GM21423 (cell line): ENCODE data around the gene OGDHL.
"Not testable (repeated sequence)": the region's sequence is repeated elsewhere in the genome, so short reads cannot be mapped to it uniquely, and the experiment has no call there.

Source experiments
- ATAC-seq: cut with Tn5 transposase; IDR thresholded peaks from one replicate; pipeline ENCODE4 v1.9.1; 2021; ENCODE audit warnings: mild to moderate bottlenecking, moderate library complexity; ENCODE audit not compliant: unreplicated experiment

The OGDHL gene

GRCh38 chr10:49758249-49758930 is 3.7 kb downstream of the OGDHL start:
- ATAC-seq = no peak

DNA sequence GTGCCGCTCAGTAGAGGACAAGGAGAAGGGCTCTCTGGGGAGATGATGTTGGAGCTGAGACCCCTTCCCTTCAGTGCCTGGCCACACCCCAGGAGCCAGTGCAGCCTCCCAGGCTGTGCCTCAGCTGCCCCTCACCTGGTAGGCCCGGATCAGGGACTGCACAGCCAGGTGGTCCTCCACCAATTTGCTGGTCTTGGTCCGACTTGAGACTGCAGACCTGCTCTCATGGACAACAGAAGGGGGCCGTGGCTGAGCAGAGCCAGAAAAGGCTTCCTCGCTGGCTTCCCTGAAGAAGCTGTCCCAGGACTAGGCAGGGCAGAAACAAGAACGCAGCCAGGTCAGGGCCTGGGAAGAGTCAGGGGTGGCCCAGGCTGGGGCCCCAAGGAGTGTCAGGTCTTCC is 5.5 kb downstream of the OGDHL start:
- ATAC-seq = no peak

- no peak for ATAC-seq
Observed at GRCh38 chr10:49756031-49756430, 6.1 kb downstream of the OGDHL start.

- ATAC-seq = not testable (repeated sequence)
Observed at GRCh38 chr10:49754951-49755350, 7.2 kb downstream of the OGDHL start.

DNA sequence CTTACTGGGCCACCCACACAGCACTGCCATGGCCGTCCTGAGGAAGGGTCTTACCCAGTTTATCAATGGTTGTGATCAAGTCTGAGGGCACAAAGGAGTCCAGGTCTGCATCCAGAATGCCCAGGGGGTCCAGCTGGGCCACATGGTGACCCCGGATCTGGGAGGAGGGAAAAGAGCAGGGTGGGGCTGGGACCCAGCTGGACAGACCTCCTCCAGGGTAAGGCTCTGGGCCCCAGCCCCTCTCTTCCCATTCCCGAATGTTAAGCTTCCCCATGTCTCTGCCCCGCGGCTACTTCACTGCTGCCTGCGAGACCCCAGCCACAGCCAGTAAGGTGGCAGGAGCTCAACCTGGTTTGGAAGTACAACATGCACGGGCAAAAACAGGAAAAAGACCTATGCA is 9.5 kb downstream of the OGDHL start:
- ATAC-seq = no peak

DNA sequence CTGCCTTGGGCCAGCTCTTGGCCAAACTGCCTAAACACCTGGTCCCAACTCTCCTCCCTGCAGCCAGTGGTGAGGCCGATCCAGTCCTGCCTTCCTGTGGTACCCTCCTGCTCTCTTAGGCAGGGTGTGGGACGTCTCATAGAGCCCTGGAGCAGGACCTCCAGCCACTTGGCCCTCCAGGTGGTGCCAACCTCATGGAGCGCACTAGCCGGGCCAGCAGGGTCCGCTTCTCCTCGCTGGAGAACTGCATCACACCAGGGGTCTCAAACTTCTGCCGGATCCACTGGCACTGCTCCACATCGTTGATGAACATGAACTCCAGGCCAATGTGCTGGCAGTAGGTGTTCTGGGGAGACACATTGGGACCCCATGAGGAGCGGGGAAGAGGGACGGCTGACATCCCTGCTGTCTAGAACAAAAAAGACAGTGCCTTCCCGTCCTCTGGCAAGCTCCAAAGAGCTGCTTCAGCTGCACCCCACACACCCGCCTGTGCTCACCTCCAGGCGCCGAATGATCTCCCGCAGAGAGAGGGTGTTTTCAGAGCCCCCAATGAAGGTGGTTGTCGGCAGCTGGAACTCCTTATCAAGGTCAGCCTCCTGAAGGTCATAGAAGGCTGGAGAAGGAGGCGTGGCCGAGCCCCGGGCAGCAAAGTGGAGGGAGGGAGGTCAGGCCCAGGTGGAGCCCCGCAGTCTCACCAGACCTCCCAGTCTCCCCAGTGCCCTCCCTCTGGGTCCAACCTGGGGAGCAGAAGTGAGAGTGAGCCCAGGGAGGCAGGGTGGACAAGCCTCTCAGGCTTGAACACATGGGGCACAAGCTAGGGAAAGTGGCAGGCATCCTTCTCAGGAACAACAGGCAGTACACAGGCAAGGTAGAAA is 10.2 kb downstream of the OGDHL start:
- no peak for ATAC-seq

GRCh38 chr10:49751216-49751615 is 10.9 kb downstream of the OGDHL start:
- ATAC-seq = no peak

DNA sequence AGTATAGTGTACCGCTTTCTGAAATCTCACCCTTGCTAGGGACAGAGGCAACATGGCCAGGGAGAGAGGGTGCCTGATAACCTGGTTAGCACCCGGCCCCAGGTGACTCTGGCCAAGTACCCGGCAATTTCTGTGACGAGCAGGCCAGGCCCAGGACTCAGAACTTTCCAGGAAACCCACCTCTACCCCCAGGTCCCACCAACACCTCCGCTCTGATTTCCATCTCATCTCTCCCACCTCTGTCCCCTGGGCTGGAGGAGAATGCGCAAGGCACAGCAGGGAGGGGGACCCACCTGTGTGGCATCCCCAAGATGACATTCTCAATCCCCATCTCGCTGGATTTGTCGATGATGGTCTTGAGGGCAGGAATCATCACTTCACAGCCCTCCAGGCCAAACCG is 11.6 kb downstream of the OGDHL start:
- no peak for ATAC-seq

DNA sequence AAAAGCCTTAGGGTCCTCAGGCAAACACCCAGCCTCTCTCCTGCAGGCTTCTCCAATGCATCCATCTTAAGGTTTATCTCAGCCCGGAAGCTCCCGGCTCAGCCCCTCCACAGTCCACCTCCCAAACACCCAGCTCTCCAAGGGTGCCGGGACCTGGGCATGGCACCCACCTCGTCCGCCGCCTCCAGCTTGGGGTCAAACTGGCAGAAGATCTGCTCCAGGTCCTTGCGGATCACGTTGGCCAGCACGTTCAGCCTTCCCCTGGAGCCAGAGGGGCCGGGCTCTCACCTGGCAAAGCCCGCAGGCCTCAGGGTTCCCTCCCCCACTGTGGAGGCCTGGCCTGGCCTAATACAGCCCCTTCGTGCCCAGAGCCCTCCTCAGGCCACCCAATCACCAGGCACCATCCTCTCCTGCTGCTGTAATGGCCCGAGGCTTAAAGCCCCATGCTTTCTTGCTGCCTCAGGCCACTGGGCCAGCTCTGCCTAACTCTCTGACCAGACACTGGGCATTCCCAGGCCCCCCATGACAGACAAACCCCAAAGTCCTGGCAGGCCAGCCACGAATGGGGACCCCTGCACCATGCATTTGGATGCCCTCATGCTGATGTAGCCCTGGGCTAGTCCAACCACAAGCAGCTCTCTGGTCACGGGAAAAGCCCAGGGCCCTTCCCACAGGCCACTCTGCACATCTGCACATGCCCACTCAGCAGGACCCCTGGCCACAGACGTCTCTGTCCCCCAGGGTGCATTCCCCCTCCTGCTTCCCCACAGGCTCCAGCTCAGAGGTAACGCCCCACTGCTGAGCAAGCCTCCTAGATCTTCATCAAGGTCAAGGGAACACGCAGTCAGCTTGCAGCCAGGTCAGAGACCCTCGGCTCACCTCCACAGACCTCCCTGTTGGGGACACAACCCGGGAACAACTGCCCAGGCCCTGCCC is 12.3 kb downstream of the OGDHL start:
- ATAC-seq = no peak

DNA sequence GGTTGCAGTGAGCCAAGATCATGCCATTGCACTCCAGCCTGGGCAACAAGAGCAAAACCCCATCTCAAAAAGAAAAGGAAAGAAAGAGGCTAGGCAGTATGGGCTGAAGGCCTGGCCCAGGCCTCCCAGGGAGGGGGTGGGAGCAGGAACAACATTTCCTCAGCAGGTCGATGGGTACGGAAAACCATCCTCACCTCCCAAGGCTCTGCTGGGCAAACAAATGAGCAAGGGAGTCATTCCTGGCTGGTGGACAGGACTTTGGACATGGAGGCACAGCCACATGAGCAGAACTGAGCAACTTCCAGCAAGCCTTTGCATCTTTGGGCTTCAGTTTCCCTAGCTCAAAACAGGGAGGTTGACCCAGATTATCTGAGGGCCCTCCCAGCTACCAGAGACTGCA is 13.0 kb downstream of the OGDHL start:
- no peak for ATAC-seq

- ATAC-seq = no peak
Observed at GRCh38 chr10:49748006-49748405, 14.1 kb downstream of the OGDHL start.

GRCh38 chr10:49747303-49747646 is 14.8 kb downstream of the OGDHL start:
- ATAC-seq = no peak

DNA sequence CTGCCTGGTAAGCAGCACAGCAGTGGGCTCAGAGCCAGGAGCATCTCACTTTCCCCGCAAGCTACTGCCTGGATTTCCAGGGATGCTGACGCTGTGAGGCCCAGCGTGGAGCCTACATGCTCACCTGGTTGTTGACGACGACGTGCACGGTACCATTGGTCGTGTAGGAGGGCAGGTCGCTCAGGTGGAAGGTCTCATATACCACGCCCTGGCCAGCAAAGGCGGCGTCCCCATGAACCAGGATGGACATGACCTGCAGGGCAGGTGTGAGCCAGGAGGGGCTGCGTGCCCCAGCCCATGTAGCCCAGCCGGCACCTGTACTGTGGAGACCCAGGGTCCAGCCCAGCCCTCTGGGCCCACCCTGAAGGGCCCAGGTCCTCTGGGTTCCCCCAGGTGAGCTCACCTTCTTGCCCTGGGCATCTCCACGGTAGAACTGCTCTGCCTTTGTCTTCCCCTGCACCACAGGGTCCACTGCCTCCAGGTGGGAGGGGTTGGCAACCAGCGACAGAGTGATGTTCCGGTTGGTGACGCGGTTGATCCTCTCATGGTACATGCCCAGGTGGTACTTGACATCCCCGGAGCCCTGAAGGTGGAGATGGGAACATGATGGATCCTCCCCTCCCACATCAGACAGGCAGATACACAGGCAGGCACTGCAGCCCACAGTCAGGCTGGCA is 15.4 kb downstream of the OGDHL start:
- ATAC-seq = no peak

GRCh38 chr10:49745756-49746155 is 16.4 kb downstream of the OGDHL start:
- no peak for ATAC-seq

DNA sequence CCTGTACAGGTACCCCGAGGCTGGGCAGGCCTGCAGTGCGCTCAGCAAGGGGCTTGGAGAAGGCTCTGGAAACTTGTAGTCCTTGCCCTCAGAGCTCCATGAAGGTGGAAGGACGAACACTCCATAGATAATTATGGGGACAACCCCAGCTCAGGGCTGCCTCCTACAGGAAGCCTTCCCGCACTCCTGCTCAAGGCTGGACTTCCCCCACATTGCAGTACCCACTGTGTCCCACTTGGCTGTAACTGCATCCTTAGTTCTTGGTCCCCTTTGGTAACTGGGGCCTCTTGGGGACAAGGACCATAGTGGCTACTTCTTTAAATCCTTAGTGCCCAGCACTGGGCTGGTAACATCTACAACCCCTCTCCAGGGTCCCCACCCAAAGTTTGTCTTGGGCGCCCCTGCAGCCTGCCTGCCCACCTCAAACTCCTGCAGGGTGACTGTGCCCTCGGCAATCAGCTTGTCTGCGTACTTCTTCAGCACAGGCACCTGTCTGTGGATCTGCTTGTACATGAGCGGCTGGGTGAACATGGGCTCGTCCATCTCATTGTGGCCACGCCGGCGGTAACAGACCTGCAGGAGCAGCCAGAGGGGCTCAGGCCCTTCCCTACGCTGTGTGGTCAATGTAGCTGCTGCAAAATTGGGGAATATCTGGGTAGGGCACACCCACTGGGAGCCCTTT is 17.1 kb downstream of the OGDHL start:
- no peak for ATAC-seq

GRCh38 chr10:49744091-49744685 is 17.9 kb downstream of the OGDHL start:
- ATAC-seq = no peak

DNA sequence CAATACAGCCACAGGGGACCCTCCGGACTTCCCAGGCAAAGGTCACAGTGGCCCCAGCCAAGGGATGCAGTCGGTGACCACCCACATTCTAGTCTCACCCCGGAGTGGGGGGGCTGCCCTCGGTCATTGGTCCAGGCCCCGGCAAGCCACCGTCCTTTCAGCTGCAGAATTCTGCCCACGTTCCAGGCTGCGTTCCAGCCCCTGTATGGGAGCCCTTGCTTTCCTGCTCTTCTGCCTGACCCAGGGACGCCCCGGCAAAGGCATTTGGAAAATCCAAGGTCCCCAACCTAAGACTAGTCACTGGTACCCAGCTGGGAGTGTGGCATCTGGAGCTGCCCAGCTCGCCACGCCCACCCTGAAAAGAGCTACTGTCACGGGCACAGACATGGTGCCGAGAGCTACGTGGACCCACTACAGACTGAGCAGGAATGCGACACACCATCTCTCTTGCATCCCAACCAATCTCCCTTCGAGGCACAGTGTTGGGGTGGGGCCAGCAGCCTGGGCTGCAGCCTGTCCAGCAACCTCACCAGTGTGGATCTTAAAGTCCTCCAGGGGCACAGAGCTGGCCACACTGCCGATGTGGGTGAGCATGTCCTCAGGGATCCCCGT is 18.6 kb downstream of the OGDHL start:
- ATAC-seq = no peak

- ATAC-seq = no peak
Observed at GRCh38 chr10:49742683-49743463, 19.2 kb downstream of the OGDHL start.
